ENCODE results near the gene DGKD.

DNA sequence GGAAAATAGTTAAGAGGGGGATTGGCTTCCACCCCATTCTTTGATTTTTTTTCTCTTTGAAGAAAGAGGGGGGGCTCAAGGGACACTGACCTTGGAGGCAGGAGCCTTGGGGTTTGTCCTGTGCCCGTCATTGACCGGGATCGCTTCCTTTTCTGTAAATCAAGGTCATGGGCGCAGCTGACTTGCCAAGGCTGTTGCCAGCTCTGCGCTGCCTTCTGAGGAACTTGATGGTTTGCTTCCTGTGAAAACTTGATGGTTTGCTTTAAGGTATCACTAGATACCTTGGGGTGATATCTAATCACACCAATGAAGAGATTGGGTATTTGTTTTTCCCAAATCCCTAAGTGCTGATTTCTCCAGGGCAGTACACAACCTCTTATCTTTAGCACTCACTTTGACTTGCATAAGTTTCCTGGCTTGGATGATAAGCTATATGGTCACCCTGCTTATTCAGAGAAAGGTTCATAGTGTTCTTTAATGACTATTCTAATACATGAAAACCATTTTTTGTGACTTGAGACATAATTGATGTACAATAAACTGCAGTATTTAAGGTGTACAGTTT lies 56.0 kb downstream of the DGKD start:
- no peak for TF ChIP-seq POLR2AphosphoS5 (IDR thresholded peaks at IDR 0.05; ENCODE audit: low read depth, low read length)
- TF ChIP-seq POLR2A (IDR thresholded peaks at IDR 0.05; ENCODE audit: low read depth, low read length), result no peak
- no peak for TF ChIP-seq TAF1 (IDR thresholded peaks at IDR 0.05; ENCODE audit: borderline replicate concordance, low read depth, low read length)

Data from GM12892 (cell line).